Right atrium auricular region (tissue), 2 donors: ENCODE measurements around the gene SLC38A2. TPM values are rescaled to one million over a fixed set of nuclear protein-coding genes. Genes with fewer than 3 reads are reported as not detected.
A peak's percentile ranks its signal among the peaks of the same experiment; 100 is the strongest.

Experiments
- DNase-seq: peaks from one replicate; pipeline ENCODE4 v3.0.0-alpha.2; 2019; ENCODE audit warnings: low spot score
- H3K27ac ChIP-seq, 2 donors: fragments of 200-600 bp; sonication (generic); 1 replicate in 1 of 2; 2 replicates in 1 of 2; pipeline ENCODE4 v1.5.1; 2016 to 2019
- H3K27me3 ChIP-seq, 2 donors: fragments of 200-600 bp; sonication (generic); one replicate each; pipeline versions ENCODE4 v1.5.1 to v1.6.0; 2017 to 2019
- H3K36me3 ChIP-seq: fragments of 200-600 bp; sonication (generic); one replicate; pipeline ENCODE4 v1.5.1; 2016
- H3K4me1 ChIP-seq, 2 donors: fragments of 200-600 bp; sonication (generic); one replicate each; pipeline versions ENCODE4 v1.5.1 to v1.6.0; 2017 to 2019
- H3K4me3 ChIP-seq, 2 donors: fragments of 200-600 bp; sonication (generic); 1 replicate in 1 of 2; 2 replicates in 1 of 2; pipeline ENCODE4 v1.5.1; 2017 to 2019; ENCODE audit warnings: mild to moderate bottlenecking in 1 of 2, moderate library complexity in 1 of 2
- H3K9me3 ChIP-seq, 2 donors: fragments of 200-600 bp; sonication (generic); one replicate each; pipeline ENCODE4 v1.5.1; 2019
- CTCF ChIP-seq, 2 donors: fragments of 200-600 bp; sonication (generic); IDR thresholded peaks; one replicate each; pipeline ENCODE4 v1.5.1; 2019; ENCODE audit warnings: antibody characterized with exemption in 2 of 2
- total RNA-seq, 2 donors: library from RNA; depleted of rRNA; stranded (reverse); fragments of >200 nt; gene quantifications; one replicate each; pipeline ENCODE4 v1.1.0, GENCODE V29; 2016

SLC38A2 gene
- total RNA-seq, 2 donors from 2014 or later, result 192 to 204 TPM

GRCh38 chr12:46354111-46354801 lies 18.3 kb downstream of the SLC38A2 start:
- peaks cover 11% of the 10 kb centered on the region for H3K36me3 ChIP-seq
- peak in 1 of 2 donors; percentile 28 for TF ChIP-seq CTCF (IDR thresholded peaks at IDR 0.05)
- H3K27ac ChIP-seq, result no peak overlapping the region
- H3K9me3 ChIP-seq, result no peaks in the 10 kb centered on the region
- H3K27me3 ChIP-seq, result no peaks in the 10 kb centered on the region
- H3K4me1 ChIP-seq, result no peaks in the 10 kb centered on the region
- no peak for DNase-seq
- no peak overlapping the region for H3K4me3 ChIP-seq

GRCh38 chr12:46351886-46352650 lies 20.5 kb downstream of the SLC38A2 start:
- TF ChIP-seq CTCF (IDR thresholded peaks at IDR 0.05), result no peak
- Histone ChIP-seq H3K4me3 (no peak overlapping the region), H3K27ac (peak overlapping the region in 1 of 2 donors; percentile 3)

GRCh38 chr12:46351138-46351537 lies 21.4 kb downstream of the SLC38A2 start:
- H3K9me3 ChIP-seq, result no peaks in the 10 kb centered on the region
- H3K27ac ChIP-seq, result no peak overlapping the region
- no peaks in the 10 kb centered on the region for H3K36me3 ChIP-seq
- DNase-seq, result no peak
- H3K4me1 ChIP-seq, result no peaks in the 10 kb centered on the region
- no peak overlapping the region for H3K4me3 ChIP-seq
- TF ChIP-seq CTCF (IDR thresholded peaks at IDR 0.05), result no peak
- no peaks in the 10 kb centered on the region for H3K27me3 ChIP-seq

More at GRCh38 chr12:46351886-46352650, 20.5 kb downstream of the SLC38A2 start:
- no peak for DNase-seq
- H3K36me3 ChIP-seq, result no peaks in the 10 kb centered on the region
- H3K9me3 ChIP-seq, result no peaks in the 10 kb centered on the region
- no peaks in the 10 kb centered on the region for H3K27me3 ChIP-seq
- H3K4me1 ChIP-seq, result no peaks in the 10 kb centered on the region

GRCh38 chr12:46349253-46349652 lies 23.3 kb downstream of the SLC38A2 start:
- no peak overlapping the region for H3K27ac ChIP-seq

GRCh38 chr12:46343118-46343852 lies 29.3 kb downstream of the SLC38A2 start:
- Histone ChIP-seq H3K9me3 (no peaks in the 10 kb centered on the region), H3K27me3 (no peaks in the 10 kb centered on the region), H3K4me3 (no peak overlapping the region), H3K27ac (no peak overlapping the region), H3K36me3 (no peaks in the 10 kb centered on the region), H3K4me1 (no peaks in the 10 kb centered on the region)
- DNase-seq, result no peak
- TF ChIP-seq CTCF (IDR thresholded peaks at IDR 0.05), result no peak

More at GRCh38 chr12:46349253-46349652, 23.3 kb downstream of the SLC38A2 start:
- TF ChIP-seq CTCF (IDR thresholded peaks at IDR 0.05), result no peak
- DNase-seq, result no peak
- H3K27me3 ChIP-seq, result no peaks in the 10 kb centered on the region
- no peaks in the 10 kb centered on the region for H3K9me3 ChIP-seq
- no peaks in the 10 kb centered on the region for H3K4me1 ChIP-seq
- H3K4me3 ChIP-seq, result no peak overlapping the region
- H3K36me3 ChIP-seq, result no peaks in the 10 kb centered on the region
